HG02970 (cell line): ENCODE results near the gene SOWAHA.

Source experiments
- ATAC-seq: cut with Tn5 transposase; IDR thresholded peaks from one replicate; pipeline ENCODE4 v1.9.1; 2021; ENCODE audit warnings: mild to moderate bottlenecking, moderate library complexity, moderate number of reproducible peaks; ENCODE audit not compliant: unreplicated experiment, low FRiP score

The SOWAHA gene

DNA sequence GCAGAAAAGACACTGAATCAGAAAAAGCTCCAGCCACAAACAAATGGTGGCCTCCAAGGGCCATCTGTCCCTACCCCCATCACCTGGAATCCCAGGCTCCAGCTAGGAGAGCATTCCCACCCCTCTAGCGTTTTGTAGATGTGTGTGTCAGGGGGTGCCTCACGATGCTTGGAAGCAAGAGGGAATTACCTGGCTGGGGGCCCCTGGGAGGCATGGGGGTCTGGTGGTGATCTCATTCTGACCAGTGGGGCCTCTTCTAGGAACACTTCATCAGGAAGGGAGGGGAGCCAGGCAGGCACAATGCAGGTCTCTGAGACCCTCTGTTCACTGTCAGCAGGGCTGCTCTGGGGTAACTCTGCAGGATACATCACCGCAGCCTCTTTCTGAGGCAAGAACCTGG is 11.3 kb downstream of the SOWAHA start:
- no peak for ATAC-seq

DNA sequence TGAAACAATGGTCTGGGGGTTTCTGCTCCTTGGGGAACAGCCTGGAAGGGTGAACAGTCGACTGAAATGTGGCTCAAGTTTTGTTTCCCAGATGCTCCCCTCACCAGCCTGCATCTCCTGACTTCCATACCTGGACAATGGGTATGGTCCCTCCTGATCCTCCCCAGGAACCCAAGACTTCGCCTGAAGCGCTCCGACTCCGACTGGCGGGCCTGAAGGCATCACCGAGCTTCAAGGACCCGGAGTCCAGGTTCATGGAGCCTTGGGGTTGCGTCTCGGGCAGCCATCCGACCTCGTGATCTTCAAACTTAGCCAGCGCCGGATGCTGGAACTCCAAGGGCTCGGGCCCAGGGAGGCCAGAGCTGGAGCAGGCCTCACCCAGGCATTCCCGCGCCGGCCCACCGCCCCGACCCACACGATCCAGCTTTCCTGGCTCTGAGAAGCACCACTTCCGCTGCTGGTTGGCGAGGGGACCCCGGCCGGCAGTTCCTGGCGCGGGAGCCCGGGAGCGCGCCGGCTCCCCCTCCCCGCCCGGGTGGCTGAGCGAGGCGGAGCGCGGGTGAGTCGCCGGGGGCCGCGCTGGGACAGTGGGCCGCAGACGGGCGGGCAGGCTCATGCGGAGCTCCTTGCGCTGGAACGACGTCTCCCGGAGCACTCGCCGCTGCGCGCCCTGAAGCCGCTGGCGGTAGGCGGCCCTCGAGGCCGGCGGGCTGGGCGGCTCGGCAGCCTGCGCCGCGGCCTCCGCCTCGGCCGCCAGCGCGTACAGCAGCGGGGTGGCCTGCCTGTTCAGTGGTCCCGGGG is 12.1 kb downstream of the SOWAHA start:
- ATAC-seq, result no peak

DNA sequence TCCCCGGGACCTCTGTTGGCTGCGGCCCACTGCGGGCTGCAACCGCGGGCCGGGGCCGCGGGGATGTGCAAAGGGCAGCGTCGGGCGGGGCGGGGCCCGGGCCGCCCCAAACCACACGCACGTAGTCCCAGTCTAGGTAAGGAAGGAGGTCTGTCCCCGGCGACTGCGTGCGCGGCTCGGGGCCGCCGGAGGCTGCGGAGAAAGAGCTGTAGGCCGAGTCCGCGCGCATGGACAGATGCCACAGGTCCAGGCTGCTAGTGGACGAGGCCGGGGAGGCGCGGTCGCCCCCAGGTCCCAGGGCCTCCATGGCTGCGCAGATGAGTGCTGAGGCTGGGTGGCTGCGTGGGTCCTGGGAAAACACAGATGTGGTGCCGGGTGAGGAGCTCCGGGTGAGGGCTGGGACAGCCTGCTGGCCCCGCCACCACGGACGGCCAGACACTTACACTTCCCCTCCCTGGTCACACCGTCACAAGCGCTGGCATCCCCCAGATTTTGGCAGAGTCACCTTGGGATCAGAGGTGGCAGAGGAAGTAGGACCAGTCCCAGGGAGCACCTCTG is 12.8 kb downstream of the SOWAHA start:
- no peak for ATAC-seq

DNA sequence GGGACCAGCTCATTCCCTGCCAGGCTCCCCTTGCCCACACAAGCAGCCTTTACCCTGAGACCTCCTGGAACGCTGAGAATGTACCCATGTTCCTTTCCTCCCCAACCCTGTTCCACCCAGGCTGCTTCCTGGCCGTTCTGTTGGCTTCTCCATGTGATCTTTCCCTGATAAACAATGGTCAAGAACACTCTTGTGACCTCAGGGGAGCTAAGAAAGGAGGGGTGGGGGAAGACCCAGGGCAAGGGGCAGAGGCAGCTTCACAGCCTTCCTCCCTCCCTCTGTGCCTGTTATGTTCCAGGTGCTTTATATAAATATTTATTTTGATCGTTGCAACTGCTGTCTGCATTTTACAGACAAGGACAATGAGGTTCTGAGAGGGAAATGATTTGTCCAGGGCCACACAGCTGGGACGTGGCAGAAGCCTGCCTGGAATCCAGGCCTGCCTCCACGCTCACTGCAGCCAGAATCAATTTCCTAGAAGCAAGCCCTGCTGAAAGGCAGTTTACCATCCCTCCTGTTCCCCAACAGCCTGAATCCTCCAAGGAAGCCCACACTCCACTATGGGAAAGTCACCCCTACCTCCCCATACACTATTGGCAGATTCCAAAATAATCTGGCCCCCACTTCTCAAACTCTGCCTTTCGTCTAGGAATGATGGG is 13.5 kb downstream of the SOWAHA start:
- ATAC-seq, result no peak

DNA sequence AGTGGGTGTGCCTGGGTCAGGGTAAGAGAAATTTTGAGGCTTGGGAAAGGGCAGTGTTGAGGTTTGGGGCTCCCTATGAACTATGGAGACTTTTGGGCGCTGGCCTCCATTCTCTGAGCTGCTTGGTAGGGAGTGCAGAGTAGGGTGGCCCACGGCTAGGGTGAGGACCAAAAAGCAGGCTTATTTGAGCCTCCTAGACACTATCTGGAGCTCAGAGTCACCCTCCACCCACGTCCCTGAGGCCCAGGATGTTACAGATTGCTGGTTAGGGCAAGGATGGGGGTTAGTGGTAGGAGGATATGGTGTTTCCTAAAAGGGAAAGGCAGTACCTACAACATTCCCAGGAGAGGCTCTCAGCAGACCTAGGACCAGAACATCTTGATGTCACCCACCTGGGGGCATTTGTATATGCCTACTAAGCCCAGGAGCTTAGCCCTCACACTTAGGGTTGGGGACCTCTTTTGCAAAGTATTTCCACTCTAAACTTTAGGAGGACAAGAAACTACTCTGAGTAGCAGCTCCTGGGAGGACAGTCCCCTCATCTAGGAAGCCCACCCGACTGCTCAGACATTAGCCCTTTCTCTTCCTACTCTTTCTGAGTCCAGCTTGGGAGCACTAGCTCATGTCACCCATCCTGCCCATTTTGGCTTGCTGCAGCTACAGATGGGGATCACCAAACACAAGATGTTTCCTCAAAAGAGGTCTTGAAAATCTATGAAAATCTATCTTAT is 15.0 kb downstream of the SOWAHA start:
- no peak for ATAC-seq

DNA sequence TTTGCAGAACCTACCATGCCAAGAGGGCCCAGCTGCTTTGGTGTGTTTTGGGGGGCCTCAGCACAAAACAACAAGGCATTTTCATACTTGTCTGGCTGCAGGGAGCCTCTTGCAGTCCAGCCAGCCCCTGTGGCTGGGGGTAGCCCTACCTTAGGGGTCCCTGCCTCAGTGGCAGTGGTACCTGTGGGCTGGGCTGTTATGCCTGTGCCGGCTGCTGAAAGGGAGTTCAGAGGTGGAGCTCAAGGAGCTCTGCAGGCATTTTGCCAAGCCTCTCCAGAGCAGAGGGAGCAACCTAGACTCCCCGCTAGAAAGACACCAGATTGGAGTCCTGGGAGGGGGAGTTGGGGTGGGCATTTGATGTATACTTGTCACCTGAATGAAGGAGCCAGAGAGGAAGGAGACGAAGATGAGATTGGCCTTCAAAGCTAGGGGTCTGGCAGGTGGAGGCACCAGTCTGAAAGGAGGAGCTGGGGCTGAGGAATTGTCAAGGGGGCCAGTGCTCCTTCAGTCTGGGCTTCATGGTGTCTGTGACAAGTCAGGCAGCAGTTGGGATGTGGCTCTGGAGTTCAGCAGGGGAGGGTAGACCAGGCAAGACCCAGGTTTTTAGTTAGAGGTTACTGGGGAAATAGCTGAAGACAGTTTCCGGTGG is 15.9 kb downstream of the SOWAHA start:
- ATAC-seq, result no peak

DNA sequence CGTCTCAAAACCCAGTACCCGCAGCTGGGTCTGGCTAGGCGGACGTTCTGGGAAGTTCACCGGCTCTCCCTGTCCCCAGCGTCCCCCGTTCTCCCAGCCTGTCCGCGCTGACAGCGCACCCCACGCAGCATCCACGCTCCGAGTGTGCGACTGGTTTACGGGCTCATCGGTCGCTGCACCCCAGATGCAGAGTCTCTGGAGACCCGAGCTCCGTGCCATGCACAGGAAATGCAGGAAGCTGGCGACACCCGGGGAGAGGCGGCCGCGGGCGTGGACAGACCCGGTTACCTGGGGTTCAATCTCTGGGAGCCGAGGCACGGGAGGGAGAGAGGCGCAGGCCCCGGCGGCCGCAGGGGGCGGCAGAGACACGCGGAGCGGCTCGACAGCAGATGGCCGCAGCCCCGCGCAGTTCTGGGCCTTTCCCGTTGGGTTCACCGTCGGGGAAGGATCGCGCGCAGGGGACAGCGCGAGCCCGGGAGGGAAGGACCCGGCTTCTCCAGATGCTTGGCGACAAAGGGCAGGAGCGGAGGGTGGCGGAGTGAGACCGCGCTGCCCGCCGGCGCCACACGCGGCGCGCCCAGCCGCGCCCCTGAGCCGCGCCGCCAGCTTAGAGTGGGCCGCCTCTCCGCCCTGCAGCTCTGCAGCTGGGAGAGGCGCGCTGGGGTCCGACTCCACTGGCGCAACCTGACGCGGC is 16.8 kb downstream of the SOWAHA start:
- ATAC-seq, result peak; percentile 57

DNA sequence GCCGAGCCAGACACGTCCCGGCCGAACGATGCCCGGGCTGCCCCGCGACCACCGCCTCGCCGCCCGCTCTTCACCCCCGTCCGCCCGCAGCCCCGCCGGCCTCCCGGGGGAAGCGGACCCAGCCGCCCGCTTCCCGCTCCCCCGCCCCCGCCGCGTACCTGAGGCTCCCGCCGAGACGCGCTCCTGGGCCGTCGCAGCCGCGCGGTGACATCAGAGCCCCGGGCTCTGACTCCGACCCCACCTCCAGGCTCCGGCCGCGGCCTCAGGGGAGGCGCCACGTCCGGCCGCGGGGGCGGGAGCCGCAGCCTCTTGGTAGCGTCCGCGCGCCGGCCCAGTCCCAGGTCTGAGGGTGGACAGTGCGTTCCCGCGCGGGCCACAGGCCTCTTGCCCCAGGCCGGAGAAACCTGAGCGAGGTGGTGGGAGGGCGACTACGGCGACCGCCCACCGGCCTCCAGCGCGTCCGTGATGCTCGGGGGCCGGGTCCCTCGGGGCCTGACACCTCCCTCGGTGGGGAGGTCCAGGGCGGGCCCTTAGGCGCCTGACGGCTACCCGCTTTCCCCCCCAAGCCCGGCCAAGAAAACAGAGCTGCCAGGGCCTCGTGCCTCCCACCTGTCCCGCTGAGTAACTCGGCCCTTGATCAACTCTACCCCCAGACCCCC is 17.5 kb downstream of the SOWAHA start, which contains the start of gene SHROOM1:
TSS of gene SHROOM1 (minus strand) at position 212 of the 659 bp plus-strand sequence. CDS start 4,507 bp downstream, outside the sequence.
- peak; percentile 48 for ATAC-seq

DNA sequence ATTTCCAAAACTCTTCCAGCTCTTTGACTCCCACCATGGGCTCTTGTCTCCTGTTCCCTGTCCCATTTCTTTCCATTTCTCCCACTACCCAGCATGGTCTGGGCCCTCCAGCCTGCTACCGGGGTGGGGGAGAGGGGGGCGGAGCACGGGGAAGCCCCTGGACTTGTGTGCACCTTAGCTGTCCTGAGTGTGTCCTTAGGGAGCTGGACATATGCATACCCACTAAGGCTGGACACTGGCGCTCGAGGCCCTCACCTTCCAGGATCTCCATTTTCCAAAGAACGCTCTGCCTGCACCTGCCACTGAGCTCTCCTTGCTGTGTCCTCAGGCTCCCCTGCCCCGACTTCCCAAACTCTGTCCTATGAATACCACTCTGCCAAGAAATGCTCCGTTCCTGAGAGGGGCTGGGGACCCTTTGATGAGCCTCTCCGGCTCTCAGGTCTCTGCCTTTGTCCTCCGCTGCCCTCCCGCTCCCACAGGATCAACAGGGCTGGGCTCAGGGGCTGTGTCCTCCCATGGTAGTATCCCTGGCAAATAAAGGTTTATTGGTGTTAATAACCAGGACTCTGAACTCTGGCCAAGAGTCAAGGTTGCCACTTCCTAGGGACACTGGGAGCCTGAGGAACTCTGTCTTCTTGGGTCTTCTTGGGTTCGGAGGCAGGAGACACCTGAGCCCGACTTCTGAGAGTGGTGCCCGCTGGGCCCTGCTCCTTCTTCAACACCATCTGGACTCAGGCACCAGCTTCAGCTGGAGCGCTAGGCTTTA is 18.2 kb downstream of the SOWAHA start:
- no peak for ATAC-seq

DNA sequence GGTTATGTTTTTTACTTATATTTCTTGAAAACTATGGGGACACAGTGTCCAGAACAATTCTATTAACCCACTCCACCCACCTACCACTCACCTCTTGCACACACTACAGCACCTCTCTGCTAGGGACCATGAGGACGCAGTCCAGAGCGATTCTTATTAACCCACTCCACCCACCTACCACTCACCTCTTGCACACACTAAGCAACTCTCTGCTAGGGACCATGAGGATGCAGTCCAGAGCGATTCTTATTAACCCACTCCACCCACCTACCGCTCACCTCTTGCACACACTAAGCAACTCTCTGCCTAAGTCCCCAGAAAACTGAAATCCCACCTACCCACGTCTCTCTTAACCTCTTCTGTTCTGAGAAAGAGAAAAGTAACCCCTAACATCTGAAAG is 19.5 kb downstream of the SOWAHA start:
- no peak for ATAC-seq

DNA sequence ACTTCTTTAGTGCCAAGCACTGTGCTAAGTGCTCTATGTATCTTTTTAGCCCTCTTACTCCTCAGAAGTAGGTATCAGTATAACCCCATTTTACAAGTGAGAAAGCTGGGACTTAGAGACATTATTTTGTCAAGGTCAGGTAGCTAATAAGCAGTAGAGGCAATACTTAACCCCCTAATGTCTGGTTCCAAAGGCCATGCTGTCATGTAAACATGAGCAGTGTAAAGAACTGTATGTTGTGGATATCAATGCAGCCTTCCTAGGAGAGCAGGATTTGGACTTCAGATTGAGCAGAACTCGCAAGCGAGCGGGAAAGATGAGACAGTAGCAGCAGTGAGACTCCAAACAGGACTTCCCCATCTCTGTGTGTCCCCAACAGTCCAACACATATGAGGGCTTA is 21.0 kb downstream of the SOWAHA start:
- no peak for ATAC-seq

DNA sequence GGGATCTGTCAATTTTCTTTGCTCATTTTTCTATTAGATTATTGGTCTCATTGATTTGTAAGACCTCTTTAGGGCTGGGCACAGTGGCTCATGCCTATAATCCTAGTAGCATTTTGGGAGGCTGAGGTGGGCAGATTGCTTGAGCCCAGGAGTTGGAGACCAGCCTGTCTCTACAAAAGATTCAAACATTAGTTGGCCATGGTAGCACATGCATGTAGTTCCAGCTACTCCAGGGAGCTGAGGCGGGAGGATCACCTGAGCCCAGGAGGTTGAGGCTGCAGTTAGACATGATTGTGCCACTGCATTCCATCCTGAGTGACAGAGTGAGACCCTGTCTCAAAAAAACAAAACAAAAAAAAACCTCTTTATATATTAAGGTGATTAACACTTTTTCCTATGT is 23.8 kb downstream of the SOWAHA start:
- ATAC-seq, result no peak

DNA sequence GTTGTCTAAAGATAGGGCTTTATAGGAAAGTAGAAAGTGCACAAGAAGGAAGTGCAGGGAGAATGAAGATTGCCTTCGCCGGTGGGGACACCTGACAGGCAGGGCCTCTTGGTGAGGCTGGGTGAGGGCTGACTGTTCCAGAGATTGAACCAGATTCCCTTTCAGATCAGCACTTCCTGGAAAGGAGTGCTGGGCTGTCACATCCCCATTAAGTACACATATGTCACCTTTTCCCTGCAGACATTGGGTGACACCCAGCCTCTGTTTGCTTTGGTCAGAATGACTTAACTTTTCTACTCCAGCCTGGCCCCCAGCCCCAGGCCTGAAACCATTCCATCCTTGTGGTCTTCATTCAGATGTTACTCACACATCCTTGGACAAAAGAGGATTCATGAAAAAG is 24.8 kb downstream of the SOWAHA start:
- no peak for ATAC-seq

DNA sequence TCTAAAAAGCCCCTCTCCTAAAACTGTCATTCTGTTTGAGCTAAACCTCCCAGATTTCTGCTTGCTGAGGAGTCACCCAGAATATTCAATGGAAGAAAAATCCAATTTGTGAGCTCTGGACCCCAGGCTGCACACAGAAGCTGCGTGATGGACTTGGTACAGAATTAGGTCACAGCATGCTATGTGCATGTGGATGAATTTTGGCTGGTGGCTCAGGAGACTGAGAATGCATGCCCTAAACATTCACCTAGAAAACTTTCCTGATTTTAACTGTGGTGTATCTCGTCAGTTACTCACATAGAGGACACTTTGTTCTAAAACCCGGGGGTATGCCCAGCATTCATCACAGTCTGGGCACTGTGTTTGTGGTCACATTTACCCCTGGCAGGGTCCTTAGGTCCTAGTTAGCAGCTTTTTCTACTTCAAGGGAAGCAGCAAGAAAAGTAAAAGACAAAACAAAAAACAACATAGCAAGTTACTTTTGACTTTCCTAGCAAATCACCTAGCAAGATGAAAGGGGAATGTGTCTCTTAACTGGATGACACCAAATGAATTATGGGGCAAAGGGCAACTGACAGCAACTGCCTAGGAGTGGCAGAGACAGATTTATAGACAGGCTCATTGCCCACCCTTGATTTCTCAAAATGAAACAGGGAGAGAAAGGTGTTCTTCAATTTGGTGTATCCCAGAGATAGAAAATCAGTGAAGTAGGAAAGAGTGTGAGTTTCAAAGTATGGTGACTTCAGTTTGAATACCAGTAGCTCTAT is 25.6 kb downstream of the SOWAHA start:
- no peak for ATAC-seq

DNA sequence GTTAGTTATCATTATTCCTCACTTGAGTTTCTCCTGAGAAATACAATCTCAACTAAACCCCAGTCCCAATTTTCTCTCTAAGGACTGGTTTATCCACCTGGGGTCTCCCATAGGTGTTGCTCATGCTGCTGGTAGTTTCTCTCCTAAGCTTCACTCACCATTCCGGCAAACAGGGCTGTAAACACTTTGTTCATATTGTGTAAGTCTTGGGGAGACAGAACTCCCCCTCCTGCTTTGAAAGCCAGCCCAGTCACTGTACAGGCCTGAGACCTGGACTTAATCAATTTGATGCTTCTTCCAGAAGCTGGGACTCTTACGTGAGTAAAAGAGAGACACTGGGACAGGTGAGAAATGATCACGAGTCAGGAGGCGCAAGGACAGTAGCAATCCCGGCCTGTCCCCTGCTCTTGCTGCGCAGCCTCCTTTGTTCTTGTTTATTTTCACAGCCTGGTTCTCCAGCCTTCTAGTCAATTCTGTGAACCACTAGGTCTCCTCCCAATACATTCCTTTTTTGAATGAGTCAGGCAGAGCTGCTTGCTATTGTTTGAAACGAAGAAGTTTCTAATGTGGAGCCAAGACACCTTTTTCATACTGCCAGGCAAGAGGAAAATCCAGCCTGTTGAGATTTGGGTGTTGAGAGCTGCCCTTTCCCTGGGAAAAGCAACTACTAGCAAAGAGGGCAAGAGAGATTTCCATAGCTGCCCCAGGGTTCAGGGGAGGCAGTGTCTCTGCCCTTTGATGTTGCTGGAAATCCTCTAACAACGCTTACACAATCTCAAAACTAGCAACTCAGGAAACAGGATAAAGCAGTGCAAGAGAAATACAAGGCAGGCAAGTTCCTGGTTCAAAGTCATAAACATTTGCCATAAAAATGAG is 26.6 kb downstream of the SOWAHA start:
- no peak for ATAC-seq

DNA sequence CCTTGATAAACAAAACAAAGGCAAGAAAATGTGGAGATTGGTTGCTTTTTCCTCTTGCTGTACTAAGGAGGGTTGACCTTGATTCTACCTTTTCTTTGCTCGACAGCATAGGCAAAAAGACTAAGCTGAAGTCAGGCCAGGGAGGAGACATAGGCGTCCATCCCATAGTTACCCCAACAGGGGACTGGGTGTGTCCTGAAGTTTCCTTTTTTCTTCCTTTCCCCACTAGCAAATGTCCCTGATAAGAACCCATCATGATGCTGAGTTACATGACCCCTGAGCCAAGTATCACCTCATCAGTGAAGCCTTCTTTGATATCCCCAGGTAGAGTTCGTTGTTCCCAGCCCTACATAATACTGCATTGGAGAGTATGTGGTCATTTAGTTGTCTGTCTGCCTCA is 27.2 kb downstream of the SOWAHA start:
- ATAC-seq, result no peak

DNA sequence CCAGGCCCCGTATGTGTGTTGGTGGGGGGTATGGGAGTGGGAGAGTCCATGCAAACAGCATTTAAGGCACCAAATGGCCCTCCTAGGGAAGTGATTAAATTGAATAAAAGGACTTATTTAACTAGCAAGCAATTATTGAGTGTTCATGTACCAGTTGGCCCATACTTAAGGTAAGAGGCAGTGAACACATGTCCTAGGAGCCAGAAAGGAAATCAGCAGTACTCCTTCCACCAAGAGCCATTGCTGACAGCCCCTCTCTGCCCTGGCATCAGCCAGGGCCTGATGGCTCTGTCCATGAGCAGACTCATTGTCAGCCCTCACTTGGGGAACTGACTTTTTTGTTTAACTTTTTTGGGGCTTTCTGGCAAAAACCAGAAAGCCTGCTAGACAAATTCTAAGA is 27.8 kb downstream of the SOWAHA start:
- ATAC-seq, result no peak
